ENCODE results near the gene KANSL1L. TPM values are rescaled to one million over a fixed set of nuclear protein-coding genes. Genes with fewer than 3 reads are reported as not detected.

The KANSL1L gene
- total and polyA plus RNA-seq, 9 of the 15 experiments (the other 6 are each of a cell fraction or from before 2014, with no cell fraction given): 1.3 to 6.7 (median 2.4) TPM

GRCh38 chr2:209977386-209978239, 193.6 kb downstream of the KANSL1L start:
- ChIA-PET CTCF (ENCODE audit: low intra/inter-chr PET ratio) (interaction anchor here (1.8 to 2.5 kb wide), 2 partner anchors 217 to 222 kb away, joined by 11 to 28 read pairs; no protein-coding TSS in a partner anchor), POLR2A (no interaction called here)
- ATAC-seq (peak; percentile 51; the same call in 2 of the 3 replicates), FAIRE-seq (no peak), DNase-seq (ENCODE audit: extremely low read depth in 1 of 4, low spot score in 3 of 4) (peak in 2 of 4 experiments; percentile 22 to 34)
- Histone ChIP-seq H3K79me2 (ENCODE audit: control insufficient read depth, insufficient read depth, low read length) (no peaks in the 10 kb centered on the region), H3K4me1 (replicated peaks in 1 of 2; ENCODE audit: control insufficient read depth in 2 of 2, insufficient read depth in 2 of 2, low read length in 2 of 2) (no peaks in the 10 kb centered on the region; a peak in 1 of 5 replicates), H3K27ac (ENCODE audit: extremely low read depth, low read depth, low read length) (no peak overlapping the region), H3K9ac (ENCODE audit: insufficient read depth in 1 of 2, low read depth in 2 of 2, low read length in 2 of 2) (no peak overlapping the region), H3K4me3 (no peak overlapping the region), H2AFZ (ENCODE audit: low read depth, low read length) (no peak overlapping the region), H3K9me3 (replicated peaks; ENCODE audit: control insufficient read depth, insufficient read depth, low read depth, low read length) (no peaks in the 10 kb centered on the region), H3K9me1 (ENCODE audit: control insufficient read depth, insufficient read depth, low read length) (no peaks in the 10 kb centered on the region), H3K4me2 (ENCODE audit: insufficient read depth, low read length) (no peak overlapping the region), H4K20me1 (replicated peaks; ENCODE audit: control insufficient read depth, insufficient read depth, low read length) (no peaks in the 10 kb centered on the region), H3K36me3 (ENCODE audit: control insufficient read depth, insufficient read depth, low read length) (no peaks in the 10 kb centered on the region), H3K27me3 (ENCODE audit: control insufficient read depth in 2 of 2, insufficient read depth in 2 of 2, low read length in 2 of 2) (peaks cover 0 to 7% of the 10 kb centered on the region in 2 experiments; a peak in 1 of 5 replicates)
- WGBS (ENCODE audit: insufficient coverage, low coverage, missing lambda C conversion rate): 5% methylated on average over 2 of the region's 2 CpGs
- intact Hi-C loops (cut with micrococcal nuclease): loop anchor here (1.0 to 5.0 kb wide), 2 partner anchors 95 to 218 kb away; no protein-coding TSS in a partner anchor
- in situ Hi-C loops (cut with MboI): loop anchor here (5.0 kb wide), 1 partner anchor 220 kb away; no protein-coding TSS in a partner anchor
- no TSS peak for BruUV-seq (replicated peaks)
- TF ChIP-seq ZNF740 (CRISPR knock-in tag; IDR thresholded peaks at IDR 0.05) (no peak), ZNF740 (tag; IDR thresholded peaks at IDR 0.05) (no peak), RAD21 (CRISPR knock-in tag; conservative IDR thresholded peaks at IDR 0.05 in 1 of 2, IDR thresholded peaks at IDR 0.05 in 1 of 2) (peak; percentile 81 to 82), ZBTB17 (CRISPR knock-in tag; IDR thresholded peaks at IDR 0.05) (no peak), REST (IDR thresholded peaks at IDR 0.05; ENCODE audit: borderline replicate concordance) (peak; percentile 66; the same call in 1 of the 2 replicates), REST (CRISPR knock-in tag; IDR thresholded peaks at IDR 0.05; ENCODE audit: low read depth) (no peak), CTCF (IDR thresholded peaks at IDR 0.05 in 2 of 3, conservative IDR thresholded peaks at IDR 0.05 in 1 of 3; ENCODE audit: insufficient read depth in 2 of 3, low read depth in 1 of 3, low read length in 3 of 3) (peak in 2 of 3 experiments; percentile 34 to 63; a peak in 3 of 6 replicates)

Measured in K562 (cell line).